Neural cell (in vitro differentiated cells): ENCODE results near the gene ENHO.

ENCODE experiments used
- CTCF ChIP-seq: fragments of 450-650 bp; IDR thresholded peaks from 2 replicates; pipeline ENCODE4 v1.5.1; 2014; ENCODE audit warnings: antibody characterized with exemption, mild to moderate bottlenecking, moderate library complexity; ENCODE audit not compliant: poor library complexity, severe bottlenecking
- EZH2 ChIP-seq: fragments of 200-600, 300-800 bp; shearing (Covaris generic), sonication (generic); IDR thresholded peaks from 2 replicates; pipeline ENCODE4 v1.6.1; 2014; ENCODE audit warnings: antibody characterized with exemption, low read length, borderline replicate concordance, mild to moderate bottlenecking; ENCODE audit not compliant: insufficient read depth, poor library complexity, severe bottlenecking
- TAF1 ChIP-seq: IDR thresholded peaks from 2 replicates; pipeline ENCODE4 v1.6.1; 2012; ENCODE audit warnings: low read depth

GRCh38 chr9:34502471-34502870, 20.3 kb downstream of the ENHO start:
- no peak for TF ChIP-seq CTCF
- TF ChIP-seq EZH2 = no peak
- TF ChIP-seq TAF1 = no peak
